ENCODE measurements around the gene FGF22.
"Not testable (repeated sequence)": the region's sequence is repeated elsewhere in the genome, so short reads cannot be mapped to it uniquely, and the experiment has no call there.

The FGF22 gene

GRCh38 chr19:618674-619285, 20.9 kb upstream of the FGF22 start:
- Histone ChIP-seq H3K27ac (no peak overlapping the region), H3K4me3 (no peak overlapping the region)
- DNase-seq (ENCODE audit: low spot score): no peak
- TF ChIP-seq CTCF (IDR thresholded peaks at IDR 0.05): no peak

GRCh38 chr19:619286-620002, 20.2 kb upstream of the FGF22 start:
- H3K27ac ChIP-seq: no peak overlapping the region
- no peak overlapping the region for H3K4me3 ChIP-seq
- no peak for DNase-seq (ENCODE audit: low spot score)
- TF ChIP-seq CTCF (IDR thresholded peaks at IDR 0.05): no peak

- DNase-seq (ENCODE audit: low spot score): no peak
- Histone ChIP-seq H3K4me3 (no peak overlapping the region), H3K27ac (no peak overlapping the region)
- TF ChIP-seq CTCF (IDR thresholded peaks at IDR 0.05): no peak
Measured at GRCh38 chr19:620166-620862, 19.4 kb upstream of the FGF22 start.

- H3K27ac ChIP-seq: not testable (repeated sequence)
Measured at GRCh38 chr19:621191-621590, 18.5 kb upstream of the FGF22 start.

GRCh38 chr19:621819-622218, 17.9 kb upstream of the FGF22 start:
- Histone ChIP-seq H3K4me3 (no peak overlapping the region), H3K27ac (no peak overlapping the region)
- DNase-seq (ENCODE audit: low spot score): no peak
- no peak for TF ChIP-seq CTCF (IDR thresholded peaks at IDR 0.05)

More at GRCh38 chr19:621191-621590, 18.5 kb upstream of the FGF22 start:
- DNase-seq (ENCODE audit: low spot score); H3K4me3 ChIP-seq: not testable (repeated sequence)

- TF ChIP-seq CTCF (IDR thresholded peaks at IDR 0.05): no peak
- no peak for DNase-seq (ENCODE audit: low spot score)
- no peak overlapping the region for H3K27ac ChIP-seq
Measured at GRCh38 chr19:622666-623065, 17.0 kb upstream of the FGF22 start.

GRCh38 chr19:623175-623916, 16.3 kb upstream of the FGF22 start:
- H3K27ac ChIP-seq: no peak overlapping the region
- no peak for DNase-seq (ENCODE audit: low spot score)
- H3K4me3 ChIP-seq: no peak overlapping the region
- no peak for TF ChIP-seq CTCF (IDR thresholded peaks at IDR 0.05)

More at GRCh38 chr19:622666-623065, 17.0 kb upstream of the FGF22 start:
- H3K4me3 ChIP-seq: no peak overlapping the region

Measured in coronary artery (tissue), 2 donors.